ENCODE measurements around the gene CCDC144A. TPM values are rescaled to one million over a fixed set of nuclear protein-coding genes. Genes with fewer than 3 reads are reported as not detected.
A peak's percentile ranks its signal among the peaks of the same experiment; 100 is the strongest.
"Not testable (repeated sequence)": the region's sequence is repeated elsewhere in the genome, so short reads cannot be mapped to it uniquely, and the experiment has no call there.

CCDC144A gene
- total RNA-seq, 4 donors from 2014 or later, result 4.1 to 19.7 (median 9.4) TPM

DNA sequence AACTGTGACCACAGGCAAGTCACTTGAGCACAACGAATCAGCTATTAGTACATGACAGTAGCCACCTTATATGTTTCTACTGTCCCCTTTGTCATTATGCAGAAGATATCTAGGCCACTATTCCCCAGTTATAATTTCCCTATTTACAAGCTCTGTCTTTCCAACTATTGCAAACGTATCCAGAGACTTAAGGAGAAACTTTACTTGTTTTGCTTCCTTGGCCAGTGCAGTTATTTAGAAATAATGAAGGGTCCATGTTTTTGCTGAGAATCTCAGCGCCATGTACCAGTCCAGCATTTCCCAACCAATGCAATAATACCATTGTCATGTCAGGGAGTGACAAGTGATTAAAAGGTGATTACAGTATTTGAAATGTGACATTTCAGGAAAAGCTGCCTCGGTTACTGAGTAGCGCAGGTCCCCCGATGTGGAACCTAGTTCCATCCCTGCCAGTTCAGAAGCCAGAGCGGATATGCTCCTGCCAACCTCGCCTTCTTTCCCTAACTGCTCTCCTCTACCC is 37.1 kb upstream of the CCDC144A start:
- Histone ChIP-seq H3K4me1 (peaks cover 3 to 16% (median 13%) of the 10 kb centered on the region in 4 donors), H3K9me3 (no peaks in the 10 kb centered on the region), H3K27ac (peak overlapping the region; percentile 91 to 96 (median 92)), H3K4me3 (peak overlapping the region; percentile 50 to 80 (median 60)), H3K27me3 (no peaks in the 10 kb centered on the region), H3K36me3 (no peaks in the 10 kb centered on the region)
- in situ Hi-C loops (cut with MboI; ENCODE audit: low pct_ligation_motif_present in 1 of 4, low pct_unique_long_range_greater_than_20kb in 1 of 4, low sequenced_read_pairs in 3 of 4) (no loop called here), intact Hi-C loops (cut with DNase I; ENCODE audit: low total_unique reads) (no loop called here)
- no peak for DNase-seq
- 10 to 12% methylated on average over 2 to 8 of the region's 8 CpGs for WGBS, 2 donors (ENCODE audit: low coverage in 1 of 2)
- no peak for TF ChIP-seq POLR2AphosphoS5 (IDR thresholded peaks at IDR 0.05)
- TF ChIP-seq POLR2A (IDR thresholded peaks at IDR 0.05), result no peak
- TF ChIP-seq, protein P1, sequence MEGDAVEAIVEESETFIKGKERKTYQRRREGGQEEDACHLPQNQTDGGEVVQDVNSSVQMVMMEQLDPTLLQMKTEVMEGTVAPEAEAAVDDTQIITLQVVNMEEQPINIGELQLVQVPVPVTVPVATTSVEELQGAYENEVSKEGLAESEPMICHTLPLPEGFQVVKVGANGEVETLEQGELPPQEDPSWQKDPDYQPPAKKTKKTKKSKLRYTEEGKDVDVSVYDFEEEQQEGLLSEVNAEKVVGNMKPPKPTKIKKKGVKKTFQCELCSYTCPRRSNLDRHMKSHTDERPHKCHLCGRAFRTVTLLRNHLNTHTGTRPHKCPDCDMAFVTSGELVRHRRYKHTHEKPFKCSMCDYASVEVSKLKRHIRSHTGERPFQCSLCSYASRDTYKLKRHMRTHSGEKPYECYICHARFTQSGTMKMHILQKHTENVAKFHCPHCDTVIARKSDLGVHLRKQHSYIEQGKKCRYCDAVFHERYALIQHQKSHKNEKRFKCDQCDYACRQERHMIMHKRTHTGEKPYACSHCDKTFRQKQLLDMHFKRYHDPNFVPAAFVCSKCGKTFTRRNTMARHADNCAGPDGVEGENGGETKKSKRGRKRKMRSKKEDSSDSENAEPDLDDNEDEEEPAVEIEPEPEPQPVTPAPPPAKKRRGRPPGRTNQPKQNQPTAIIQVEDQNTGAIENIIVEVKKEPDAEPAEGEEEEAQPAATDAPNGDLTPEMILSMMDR (IDR thresholded peaks at IDR 0.05), result no peak
- TF ChIP-seq EP300 (IDR thresholded peaks at IDR 0.05; ENCODE audit: low read depth), result no peak

DNA sequence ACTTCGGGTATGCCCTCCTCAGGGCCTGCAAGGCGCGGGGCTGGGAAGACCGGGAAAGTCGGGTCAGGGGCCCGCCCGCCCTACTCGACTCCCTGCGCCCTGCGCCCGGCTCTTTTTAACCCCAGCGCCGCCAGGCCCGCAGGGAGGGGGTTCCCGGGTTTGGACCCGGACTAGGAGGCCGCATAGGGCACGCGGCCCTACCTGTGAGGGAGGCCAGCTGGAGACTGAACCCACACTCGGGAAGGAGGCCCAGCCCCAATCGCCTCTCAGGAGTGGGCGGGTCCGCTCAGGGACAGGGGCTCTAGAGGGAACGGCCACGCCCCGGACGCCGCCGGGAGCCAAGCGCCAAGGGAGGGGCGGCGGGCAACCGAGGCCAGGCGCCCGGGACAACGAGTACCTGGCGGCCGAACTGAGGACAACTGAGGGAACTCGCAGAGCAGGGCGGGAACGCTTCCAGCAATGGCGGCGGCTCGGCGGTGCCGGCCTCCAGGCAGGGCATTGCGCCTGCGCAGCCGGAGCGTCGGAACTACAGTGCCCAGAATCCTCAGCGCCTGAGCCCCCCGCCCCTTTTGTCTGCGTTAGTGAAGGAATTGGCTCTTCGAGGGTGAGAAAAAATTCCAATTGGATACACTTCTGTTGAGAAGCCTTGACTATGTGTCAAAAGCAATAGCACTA is 36.5 kb upstream of the CCDC144A start, which contains the start of gene ZNF624:
Gene ZNF624 (minus strand): TSS at position 484 of the 675 bp plus-strand sequence.
- Histone ChIP-seq H3K9me3 (no peaks in the 10 kb centered on the region), H3K36me3 (no peaks in the 10 kb centered on the region), H3K27me3 (no peaks in the 10 kb centered on the region), H3K4me1 (peaks cover 3 to 16% (median 13%) of the 10 kb centered on the region in 4 donors), H3K27ac (peak within 1 kb of the TSS; percentile 91 to 96 (median 92)), H3K4me3 (peak within 1 kb of the TSS; percentile 50 to 80 (median 60))
- 0% methylated on average over 39 of the region's 55 CpGs; no CpG with 5 or more reads in 1 of the 2 donors for whole genome bisulfite sequencing, 2 donors (ENCODE audit: low coverage in 1 of 2)
- in situ Hi-C loops (cut with MboI; ENCODE audit: low pct_ligation_motif_present in 1 of 4, low pct_unique_long_range_greater_than_20kb in 1 of 4, low sequenced_read_pairs in 3 of 4), result no loop called here
- TF ChIP-seq POLR2A (IDR thresholded peaks at IDR 0.05), result peak; percentile 86
- TF ChIP-seq, protein P1 (IDR thresholded peaks at IDR 0.05), result peak in 2 of 5 experiments; percentile 15 to 32
- peak; percentile 76 to 93 (median 90) for TF ChIP-seq POLR2AphosphoS5 (IDR thresholded peaks at IDR 0.05)
- peak; percentile 82 for TF ChIP-seq EP300 (IDR thresholded peaks at IDR 0.05; ENCODE audit: low read depth)
- intact Hi-C loops (cut with DNase I; ENCODE audit: low total_unique reads), result no loop called here
- DNase-seq, result peak; percentile 96

DNA sequence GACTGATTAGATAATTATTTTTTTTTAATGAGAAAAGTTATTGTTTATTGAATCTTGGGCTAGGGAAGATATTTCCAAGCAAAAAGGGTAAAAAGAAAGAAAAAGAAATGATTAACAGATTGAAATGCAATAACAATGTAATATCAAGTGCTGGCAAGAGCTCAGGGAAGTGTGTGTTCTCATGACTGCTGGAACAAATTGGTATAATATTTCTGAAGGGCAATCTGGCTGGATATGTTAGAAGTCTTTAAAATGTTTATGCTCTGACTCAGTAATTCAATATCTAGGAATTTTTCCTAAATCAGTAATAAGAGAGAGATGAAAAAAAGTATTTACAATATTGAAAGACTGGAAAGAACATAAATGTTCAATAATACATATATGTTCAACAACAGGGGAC is 28.8 kb upstream of the CCDC144A start:
- TF ChIP-seq EP300 (IDR thresholded peaks at IDR 0.05; ENCODE audit: low read depth), result no peak
- TF ChIP-seq, protein P1 (IDR thresholded peaks at IDR 0.05), result no peak
- TF ChIP-seq POLR2A (IDR thresholded peaks at IDR 0.05), result no peak
- TF ChIP-seq POLR2AphosphoS5 (IDR thresholded peaks at IDR 0.05), result no peak
- in situ Hi-C loops (cut with MboI; ENCODE audit: low pct_ligation_motif_present in 1 of 4, low pct_unique_long_range_greater_than_20kb in 1 of 4, low sequenced_read_pairs in 3 of 4), result no loop called here
- H3K4me3 ChIP-seq, result no peak overlapping the region
- no peak for DNase-seq
- H3K27ac ChIP-seq, result no peak overlapping the region
- H3K4me1 ChIP-seq, result no peaks in the 10 kb centered on the region
- H3K36me3 ChIP-seq, result no peaks in the 10 kb centered on the region
- peaks cover 31% of the 10 kb centered on the region for H3K27me3 ChIP-seq
- no peaks in the 10 kb centered on the region for H3K9me3 ChIP-seq
- intact Hi-C loops (cut with DNase I; ENCODE audit: low total_unique reads), result no loop called here

DNA sequence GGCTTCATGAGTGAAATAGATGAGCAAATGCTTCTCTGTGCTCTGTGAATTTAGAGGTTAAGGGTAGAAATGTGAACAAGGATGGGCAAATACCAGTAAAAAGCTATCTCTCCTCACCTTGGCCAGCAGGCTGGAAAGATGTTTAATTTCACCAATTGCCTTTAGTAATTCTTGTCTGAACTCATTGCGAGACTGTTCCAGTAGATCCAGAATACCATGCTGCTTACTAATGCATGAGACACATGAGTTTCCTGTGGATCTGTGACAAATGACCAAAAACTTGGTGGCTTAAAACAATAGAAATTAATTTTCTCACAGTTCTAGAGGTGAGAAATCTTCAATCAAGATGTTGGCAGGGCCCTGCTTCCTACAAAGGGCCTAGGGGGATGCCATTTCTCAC is 27.1 kb upstream of the CCDC144A start:
- no peaks in the 10 kb centered on the region for H3K36me3 ChIP-seq
- intact Hi-C loops (cut with DNase I; ENCODE audit: low total_unique reads), result no loop called here
- H3K27ac ChIP-seq, result no peak overlapping the region
- H3K4me1 ChIP-seq, result peaks cover 0 to 9% (median 4%) of the 10 kb centered on the region in 4 donors
- 83 to 90% methylated on average over 1 of the region's 1 CpG for WGBS, 2 donors (ENCODE audit: low coverage in 1 of 2)
- in situ Hi-C loops (cut with MboI; ENCODE audit: low pct_ligation_motif_present in 1 of 4, low pct_unique_long_range_greater_than_20kb in 1 of 4, low sequenced_read_pairs in 3 of 4), result no loop called here
- no peak for DNase-seq
- TF ChIP-seq, protein P1 (IDR thresholded peaks at IDR 0.05), result no peak
- TF ChIP-seq EP300 (IDR thresholded peaks at IDR 0.05; ENCODE audit: low read depth), result no peak
- TF ChIP-seq POLR2A (IDR thresholded peaks at IDR 0.05), result no peak
- no peak for TF ChIP-seq POLR2AphosphoS5 (IDR thresholded peaks at IDR 0.05)
- H3K4me3 ChIP-seq, result no peak overlapping the region
- H3K9me3 ChIP-seq, result no peaks in the 10 kb centered on the region
- peaks cover 44% of the 10 kb centered on the region for H3K27me3 ChIP-seq

DNA sequence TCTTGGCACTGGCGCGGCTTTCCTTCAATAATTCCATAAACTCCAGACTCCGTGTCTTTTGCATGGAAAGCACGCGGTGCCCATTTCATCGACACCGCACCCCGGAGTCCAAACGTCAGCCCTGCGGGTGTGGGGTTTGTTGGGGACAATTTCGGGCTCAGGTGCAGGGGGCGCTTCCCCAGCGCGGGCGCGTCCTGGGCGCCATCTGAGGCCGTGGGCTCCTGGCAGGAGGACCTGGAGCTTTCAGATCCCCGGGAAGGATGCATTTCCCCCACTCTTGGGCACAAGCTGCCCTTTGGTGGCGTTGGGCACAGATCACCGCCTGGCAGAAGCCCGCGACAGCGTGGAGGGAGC is 23.5 kb upstream of the CCDC144A start:
- intact Hi-C loops (cut with DNase I; ENCODE audit: low total_unique reads); DNase-seq; in situ Hi-C loops (cut with MboI; ENCODE audit: low pct_ligation_motif_present in 1 of 4, low pct_unique_long_range_greater_than_20kb in 1 of 4, low sequenced_read_pairs in 3 of 4); H3K4me1 ChIP-seq; H3K9me3 ChIP-seq; H3K36me3 ChIP-seq: not testable (repeated sequence)
- Histone ChIP-seq H3K27ac (peak overlapping the region in 1 of 4 donors; percentile 47), H3K4me3 (peak overlapping the region in 3 of 4 donors; percentile 24 to 50 (median 34)), H3K27me3 (peaks cover 79% of the 10 kb centered on the region)
- WGBS, 2 donors (ENCODE audit: low coverage in 1 of 2), result 68% methylated on average over 23 of the region's 24 CpGs; no CpG with 5 or more reads in 1 of the 2 donors

DNA sequence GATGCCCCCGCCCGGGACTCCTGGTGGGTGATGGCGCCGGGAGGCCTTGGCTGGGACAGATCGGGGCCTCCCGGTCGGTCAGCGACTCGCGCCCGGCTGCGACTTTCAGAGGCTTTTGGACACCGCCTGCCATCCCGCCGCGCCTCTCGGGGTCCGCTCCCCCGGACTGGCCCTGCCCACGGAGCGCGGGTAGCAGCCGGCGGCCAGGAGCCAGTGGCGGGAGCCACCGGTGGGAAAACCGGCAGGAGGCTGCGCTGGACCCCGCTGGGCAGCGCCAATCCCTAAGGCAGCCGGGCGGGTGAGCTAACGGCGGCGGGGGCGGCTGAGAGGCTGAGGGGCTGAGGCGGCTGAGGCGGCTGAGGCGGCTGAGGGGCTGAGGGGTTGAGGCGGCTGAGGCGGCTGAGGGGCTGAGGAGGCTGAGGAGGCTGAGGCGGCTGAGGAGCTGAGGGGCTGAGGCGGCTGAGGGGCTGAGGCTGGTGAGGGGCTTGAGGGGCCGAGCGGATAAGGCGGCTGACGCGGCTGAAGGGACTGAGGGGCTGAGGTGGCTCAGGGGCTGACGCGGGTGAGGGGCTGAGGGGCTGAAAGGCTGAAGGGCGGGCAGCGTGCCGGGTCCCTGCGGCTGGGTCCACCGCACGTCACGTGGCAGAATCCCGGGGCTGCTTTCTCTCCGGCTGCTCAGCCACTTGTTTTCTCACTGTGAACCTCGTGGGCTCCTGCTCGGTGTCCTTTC is 23.0 kb upstream of the CCDC144A start:
- H3K4me1 ChIP-seq; intact Hi-C loops (cut with DNase I; ENCODE audit: low total_unique reads); in situ Hi-C loops (cut with MboI; ENCODE audit: low pct_ligation_motif_present in 1 of 4, low pct_unique_long_range_greater_than_20kb in 1 of 4, low sequenced_read_pairs in 3 of 4); H3K9me3 ChIP-seq; DNase-seq; H3K36me3 ChIP-seq: not testable (repeated sequence)
- peaks cover 81% of the 10 kb centered on the region for H3K27me3 ChIP-seq
- H3K27ac ChIP-seq, result peak overlapping the region in 1 of 4 donors; percentile 47
- peak overlapping the region; percentile 19 to 50 (median 29) for H3K4me3 ChIP-seq
- WGBS, 2 donors (ENCODE audit: low coverage in 1 of 2), result 5 to 9% methylated on average over 14 to 38 of the region's 61 CpGs

Measured in transverse colon (tissue), 4 donors.